COLO829 (cell line): ENCODE results near the gene PAX5.

Source experiments
- DNase-seq: peaks from one replicate; pipeline ENCODE4 v3.0.0; 2012; ENCODE audit warnings: low spot score

PAX5 gene

DNA sequence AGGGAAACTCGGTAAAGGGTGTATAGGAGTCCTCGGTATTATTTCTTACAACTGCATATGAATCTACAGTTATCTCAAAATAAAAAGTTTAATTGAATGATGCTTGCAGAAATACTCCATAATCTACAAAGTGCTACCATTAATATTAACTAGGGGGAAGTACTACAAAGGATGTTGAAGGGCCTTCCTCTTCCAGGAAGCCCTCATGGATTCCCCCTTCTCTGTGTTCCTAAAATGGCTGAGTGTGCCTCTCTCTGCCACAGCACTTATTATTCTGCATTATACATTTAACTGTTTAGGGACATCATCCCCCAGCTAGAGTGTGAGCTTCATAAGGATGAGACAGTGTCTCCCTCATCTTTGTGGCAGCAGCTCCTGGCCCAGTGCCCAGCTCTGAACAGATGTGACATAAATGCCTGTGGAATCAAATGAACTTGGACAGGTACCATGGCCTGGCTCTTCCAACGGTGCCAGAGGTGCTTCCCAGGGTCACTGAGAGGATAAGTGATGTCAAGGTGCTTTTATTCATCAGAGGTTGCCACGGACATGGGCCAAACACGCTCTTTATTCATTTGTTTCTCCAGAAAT is 99.5 kb downstream of the PAX5 start:
- DNase-seq: no peak

- no peak for DNase-seq
These were observed 100.3 kb downstream of the PAX5 start for GRCh38 chr9:36933676-36934215.

DNA sequence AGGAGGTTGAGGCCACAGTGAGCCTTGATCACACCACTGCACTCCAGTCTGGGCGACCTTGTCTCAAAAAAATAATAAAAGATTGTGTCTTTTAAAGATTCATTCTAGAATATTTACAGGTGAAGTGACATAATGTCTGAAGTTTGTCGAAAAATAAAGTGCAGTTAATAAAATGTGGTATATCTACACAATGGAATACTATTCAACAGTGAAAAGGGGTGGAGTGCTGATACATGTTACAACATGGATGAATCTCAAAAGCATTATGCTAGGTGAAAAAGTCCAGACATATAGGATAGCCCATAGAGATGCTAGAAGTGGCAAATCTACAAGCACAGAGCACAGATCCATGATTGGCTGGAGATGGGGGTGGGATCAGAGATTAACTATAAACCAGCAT is 101.9 kb downstream of the PAX5 start:
- DNase-seq: no peak

DNA sequence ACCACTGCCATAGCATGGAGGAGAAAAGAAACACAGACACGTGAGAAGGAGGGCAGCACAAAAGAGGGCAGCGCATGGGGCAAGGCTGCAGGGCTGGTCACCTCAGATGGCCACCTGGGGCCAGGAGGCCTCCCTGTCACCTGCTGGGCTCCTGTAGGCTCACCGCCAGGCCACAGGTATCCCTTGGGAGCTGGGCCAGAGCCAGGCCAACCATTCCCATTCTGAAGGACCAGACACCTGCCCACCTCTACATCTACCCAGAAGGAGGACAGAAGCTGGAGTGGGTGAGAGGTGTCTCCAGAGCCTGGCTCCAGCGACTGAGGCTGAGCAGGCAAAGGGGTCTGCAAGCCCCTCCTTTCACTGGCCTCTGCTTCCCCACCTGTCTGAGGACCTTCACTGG is 103.1 kb downstream of the PAX5 start:
- DNase-seq: no peak

DNA sequence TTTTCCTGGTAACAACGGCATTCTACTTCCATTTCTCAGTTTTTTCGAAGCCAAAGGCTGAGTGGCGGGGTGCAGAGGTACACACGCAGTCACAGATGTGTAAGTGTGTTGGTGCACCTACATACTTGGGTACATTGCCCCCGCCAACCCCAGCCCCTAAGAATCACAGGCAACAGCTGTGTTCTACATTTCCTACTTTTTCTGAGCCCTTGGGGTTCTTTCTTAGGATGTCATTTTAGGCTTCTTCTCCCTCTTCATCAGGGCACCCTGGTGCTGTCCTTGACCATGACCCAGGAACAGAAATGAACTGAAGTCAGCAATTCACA is 104.8 kb downstream of the PAX5 start:
- DNase-seq: no peak

DNA sequence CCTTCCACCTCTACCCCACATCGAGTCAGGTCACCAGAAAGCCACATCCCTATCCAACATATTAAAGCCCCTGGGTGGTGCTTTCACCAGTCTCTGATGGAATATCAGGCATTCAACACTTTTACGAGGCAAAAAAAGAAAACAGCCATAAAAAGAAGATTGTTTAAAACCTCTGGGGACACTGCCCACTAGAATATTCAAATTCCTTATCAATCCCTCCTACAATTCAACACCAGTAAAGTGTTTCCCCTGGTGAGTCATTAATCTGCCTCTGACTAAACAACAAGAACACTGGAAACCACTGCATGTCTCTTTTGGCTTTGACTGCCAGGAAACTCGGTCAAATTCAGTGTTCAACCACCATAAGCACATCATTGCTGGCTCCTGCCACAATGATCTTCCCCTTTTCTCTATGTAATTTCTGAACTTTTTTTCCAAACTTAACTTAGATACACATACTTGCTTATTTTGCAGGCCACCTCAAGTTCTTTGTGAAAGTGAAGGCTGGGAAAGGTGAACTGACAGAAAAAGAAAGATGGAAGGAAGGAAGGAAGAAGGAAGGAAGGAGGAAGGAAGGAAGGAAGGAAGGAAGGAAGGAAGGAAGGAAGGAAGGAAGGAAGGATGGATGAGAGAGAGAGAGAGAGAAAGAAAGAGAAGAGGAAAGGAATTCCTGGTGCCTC is 105.3 kb downstream of the PAX5 start:
- peak; percentile 90 for DNase-seq

DNA sequence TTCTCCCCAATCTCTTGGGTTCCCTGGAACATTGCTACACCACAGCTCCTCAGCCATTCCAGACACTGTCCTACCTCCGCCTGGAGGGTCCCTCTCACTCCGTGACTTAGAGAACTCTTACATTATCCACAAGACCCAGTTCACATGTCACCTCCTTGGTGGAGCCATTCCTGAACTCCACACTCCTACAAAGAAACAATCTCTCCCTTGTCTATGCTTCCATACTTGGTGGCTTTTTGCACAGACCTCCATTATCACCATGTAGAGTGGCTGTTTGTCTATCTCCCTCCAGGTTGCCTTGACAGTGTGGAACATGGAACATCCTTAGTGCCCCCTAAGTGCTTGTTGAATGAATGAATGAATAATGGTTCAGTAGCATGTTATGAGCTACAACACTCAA is 105.9 kb downstream of the PAX5 start:
- DNase-seq: peak; percentile 45

DNA sequence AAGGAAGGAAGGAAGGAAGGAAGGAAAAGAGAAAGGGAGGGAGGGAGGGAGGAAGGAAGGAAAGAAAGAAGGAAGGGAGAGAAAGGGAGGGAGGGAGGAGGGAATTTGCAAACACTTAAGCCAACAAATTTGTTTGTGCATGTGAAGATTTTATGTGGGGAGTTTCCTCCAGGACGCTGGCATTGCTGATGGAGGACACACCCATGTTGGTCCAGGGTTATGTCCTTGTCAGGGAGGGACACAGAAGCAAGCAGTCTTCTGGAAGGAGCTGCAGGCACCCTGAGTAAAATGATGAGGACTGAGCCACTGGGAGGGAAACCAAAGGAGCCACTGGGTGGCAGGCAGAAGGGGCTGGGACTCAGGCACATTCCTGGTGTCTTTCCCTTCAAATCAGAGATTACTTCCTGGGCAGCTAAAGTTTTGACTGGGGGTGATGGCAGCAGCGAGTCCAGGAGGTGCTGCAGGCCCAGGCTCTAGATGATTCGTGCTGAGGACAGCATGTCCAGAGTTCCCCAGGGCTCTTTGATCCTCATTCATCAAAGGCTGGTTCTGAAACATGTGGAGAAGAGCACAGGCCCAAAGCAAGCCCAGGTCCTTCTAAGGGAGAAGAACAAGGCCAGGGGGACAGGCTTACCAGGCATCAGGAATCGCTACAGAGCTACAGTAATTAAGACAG is 109.2 kb downstream of the PAX5 start:
- no peak for DNase-seq

- DNase-seq: peak; percentile 83
These were observed 110.0 kb downstream of the PAX5 start for GRCh38 chr9:36924071-36924470.

- no peak for DNase-seq
These were observed 110.9 kb downstream of the PAX5 start for GRCh38 chr9:36923025-36923625.

DNA sequence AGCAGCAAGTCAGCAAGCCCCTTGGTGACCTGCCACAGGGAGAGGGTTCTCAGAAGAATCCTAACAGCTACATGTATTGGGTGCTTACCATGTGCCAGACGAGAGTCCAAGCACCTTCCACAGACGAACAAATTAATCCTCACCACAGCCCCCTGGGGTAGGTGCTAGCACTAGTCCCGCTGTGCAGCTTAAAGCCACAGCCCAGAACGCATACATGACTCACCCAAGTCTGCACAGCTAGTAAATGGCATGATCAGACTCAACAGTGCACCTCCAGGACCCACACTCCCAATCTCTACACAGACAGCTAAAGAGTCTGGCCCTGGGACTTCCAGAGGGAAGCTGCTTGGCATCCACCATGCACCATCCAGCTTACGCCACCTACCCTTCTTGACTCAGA is 111.5 kb downstream of the PAX5 start:
- no peak for DNase-seq

GRCh38 chr9:36914212-36914577 is 119.9 kb downstream of the PAX5 start:
- no peak for DNase-seq

- no peak for DNase-seq
These were observed 120.5 kb downstream of the PAX5 start for GRCh38 chr9:36913393-36914211.

DNA sequence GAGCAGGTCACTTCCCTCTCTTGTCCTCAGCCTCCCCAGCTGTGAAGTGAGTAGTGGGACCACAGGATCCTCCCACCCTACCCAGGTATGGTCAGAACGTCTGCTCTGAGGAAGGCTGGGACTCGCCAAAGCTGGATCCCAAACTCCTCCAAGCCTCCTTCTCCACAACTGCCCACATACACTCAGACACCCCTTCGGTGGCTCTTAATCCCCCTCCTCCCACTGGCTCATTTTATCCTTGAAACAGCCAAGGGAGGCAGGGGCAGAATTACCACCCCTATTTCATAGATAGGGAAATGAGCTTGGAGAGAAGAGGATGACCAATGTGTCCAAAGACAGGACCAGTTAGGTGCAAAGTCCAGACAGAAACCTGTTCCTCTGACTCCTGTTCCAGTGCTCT is 121.4 kb downstream of the PAX5 start:
- no peak for DNase-seq

- no peak for DNase-seq
These were observed 122.3 kb downstream of the PAX5 start for GRCh38 chr9:36911601-36912412.

DNA sequence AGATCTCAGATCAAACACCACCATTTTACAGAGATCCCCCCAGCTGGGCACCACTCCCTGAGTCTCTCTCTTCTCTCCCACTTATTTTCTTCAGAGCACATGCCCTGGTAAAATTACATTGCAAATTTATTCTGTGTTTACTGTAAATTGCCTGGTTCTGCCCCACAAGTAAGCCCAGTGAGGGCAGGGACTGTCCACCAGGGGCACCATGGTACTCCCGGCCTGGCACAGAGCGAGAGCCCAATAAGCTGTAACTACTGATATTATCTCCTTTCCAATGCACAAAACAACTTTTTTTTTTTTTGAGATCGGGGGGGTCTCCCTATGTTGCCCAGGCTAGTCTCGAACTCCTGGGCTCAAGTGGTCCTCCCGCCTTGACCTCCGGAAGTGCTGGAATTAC is 123.0 kb downstream of the PAX5 start:
- no peak for DNase-seq

- no peak for DNase-seq
These were observed 127.6 kb downstream of the PAX5 start for GRCh38 chr9:36906492-36906891.

DNA sequence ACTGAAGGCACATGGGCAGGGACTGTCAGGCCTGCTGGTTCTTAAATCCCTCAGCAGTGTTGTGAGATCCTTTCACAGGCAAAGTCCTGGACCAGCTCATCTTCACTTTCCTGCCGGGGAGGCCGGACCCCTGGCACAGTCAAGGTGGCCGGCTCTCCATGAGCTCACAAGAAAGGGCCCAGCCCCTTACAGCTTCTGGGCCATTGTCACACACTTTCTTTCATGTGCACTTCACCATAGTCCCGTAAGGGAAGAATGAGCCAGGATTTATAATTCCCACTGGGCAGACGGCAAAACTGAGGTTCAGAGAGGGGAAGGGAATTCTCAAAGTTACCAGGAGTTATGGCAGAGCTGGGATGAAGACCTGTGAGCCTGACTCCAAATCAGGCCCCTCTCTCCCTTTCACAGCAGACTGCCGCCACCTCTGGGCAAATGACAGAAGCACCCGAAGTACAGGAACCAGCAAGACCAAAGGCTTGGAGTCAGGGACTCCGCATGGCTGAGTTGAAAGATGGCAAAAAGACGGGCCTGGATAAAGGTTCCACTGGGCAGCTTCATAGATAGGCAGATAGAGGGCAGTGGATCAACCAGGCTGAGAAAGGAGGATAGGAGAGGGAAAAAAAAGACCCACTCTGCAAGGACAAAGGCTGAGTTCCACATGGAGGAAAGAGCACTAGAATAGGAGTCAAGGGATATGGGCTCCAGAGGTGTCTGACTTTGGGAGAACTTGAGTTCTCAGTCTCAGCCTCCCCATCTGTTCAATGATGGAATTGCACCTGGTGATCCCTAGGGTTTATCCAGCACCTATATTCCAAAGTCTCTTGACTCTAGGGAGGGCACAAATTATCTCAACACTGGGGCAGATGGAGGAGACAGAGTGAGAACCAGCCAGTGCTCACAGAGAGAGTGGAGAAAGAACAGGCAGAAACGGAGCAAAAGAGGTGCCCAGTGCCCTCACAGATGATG is 128.7 kb downstream of the PAX5 start:
- no peak for DNase-seq

DNA sequence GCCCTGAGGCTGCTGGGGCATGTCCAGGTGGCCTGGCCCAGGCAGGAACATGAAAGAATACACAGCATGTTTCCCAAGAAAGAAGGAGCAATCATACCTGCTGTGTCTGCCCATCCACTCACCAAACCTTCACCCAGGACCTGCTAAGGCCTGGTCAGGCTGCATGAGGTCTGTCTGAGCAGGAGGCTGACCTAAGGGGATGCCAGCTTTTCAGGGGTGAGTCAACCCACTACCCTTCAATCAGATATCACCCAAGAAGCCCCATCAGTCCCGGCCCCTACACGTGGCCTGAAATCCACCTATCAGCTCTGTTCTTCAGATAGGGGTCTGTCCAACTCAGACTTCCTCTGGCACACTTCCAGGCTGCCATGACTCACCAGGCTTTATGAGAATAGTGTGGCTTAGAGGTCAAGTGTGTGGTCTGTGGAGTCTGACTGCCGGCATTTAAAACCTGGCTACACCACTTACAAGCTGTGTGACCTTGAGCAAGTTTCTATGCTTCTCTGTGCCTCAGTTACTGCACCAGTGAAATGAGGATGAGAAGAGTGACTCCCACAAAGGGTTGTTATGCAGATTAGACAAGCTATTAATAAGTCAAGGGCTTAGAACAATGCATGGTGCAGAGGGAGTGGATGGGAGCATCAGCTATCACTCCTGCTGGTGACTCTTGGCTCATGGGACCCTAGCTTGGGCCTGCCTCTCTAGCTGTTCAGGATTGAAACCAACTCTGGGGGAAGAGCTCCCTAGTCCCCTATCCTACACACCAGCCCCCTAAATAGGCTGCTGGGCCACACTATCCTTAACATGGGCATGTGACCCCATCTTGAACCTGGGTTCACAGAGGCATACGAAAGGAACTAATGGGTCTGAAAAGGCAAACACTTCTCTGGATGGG is 130.3 kb downstream of the PAX5 start:
- peak; percentile 68 for DNase-seq
